Osteocyte (in vitro differentiated cells): ENCODE data around the gene BMP2K. TPM values are rescaled to one million over a fixed set of nuclear protein-coding genes. Genes with fewer than 3 reads are reported as not detected.
A peak's percentile ranks its signal among the peaks of the same experiment; 100 is the strongest.
"Not testable (repeated sequence)": the region's sequence is repeated elsewhere in the genome, so short reads cannot be mapped to it uniquely, and the experiment has no call there.

ENCODE experiments used
- DNase-seq: peaks from one replicate; pipeline ENCODE4 v3.0.0; 2021; ENCODE audit warnings: mixed read lengths; ENCODE audit not compliant: unreplicated experiment; ENCODE audit errors: extremely low spot score
- H3K27ac Mint-ChIP-seq: one replicate; pipeline ENCODE4 v1.8.0; 2021; ENCODE audit warnings: mild to moderate bottlenecking, mixed read lengths; ENCODE audit not compliant: unreplicated experiment
- H3K27me3 Mint-ChIP-seq: one replicate; pipeline ENCODE4 v1.8.0; 2021; ENCODE audit warnings: mixed read lengths; ENCODE audit not compliant: unreplicated experiment
- H3K36me3 Mint-ChIP-seq: one replicate; pipeline ENCODE4 v1.8.0; 2021; ENCODE audit warnings: mixed read lengths; ENCODE audit not compliant: unreplicated experiment
- H3K4me1 Mint-ChIP-seq: one replicate; pipeline ENCODE4 v1.8.0; 2021; ENCODE audit warnings: mixed read lengths; ENCODE audit not compliant: unreplicated experiment
- H3K4me3 Mint-ChIP-seq: one replicate; pipeline ENCODE4 v1.8.0; 2021; ENCODE audit warnings: mild to moderate bottlenecking, moderate library complexity, mixed read lengths; ENCODE audit not compliant: unreplicated experiment
- H3K9me3 Mint-ChIP-seq: one replicate; pipeline ENCODE4 v1.8.0; 2021; ENCODE audit warnings: mixed read lengths; ENCODE audit not compliant: unreplicated experiment
- total RNA-seq: library from RNA; stranded (reverse); gene quantifications from 2 replicates; pipeline ENCODE4 v1.2.1, GENCODE V29; 2021
- TF ChIP-seq, protein P1 (sequence below): fragments of 200-600 bp; sonication (generic); IDR thresholded peaks from 2 replicates; pipeline ENCODE4 v1.5.0; 2021; ENCODE audit warnings: antibody characterized with exemption, mild to moderate bottlenecking, moderate library complexity

BMP2K gene
- total RNA-seq, 1 donor from 2014 or later = 19.5 TPM

DNA sequence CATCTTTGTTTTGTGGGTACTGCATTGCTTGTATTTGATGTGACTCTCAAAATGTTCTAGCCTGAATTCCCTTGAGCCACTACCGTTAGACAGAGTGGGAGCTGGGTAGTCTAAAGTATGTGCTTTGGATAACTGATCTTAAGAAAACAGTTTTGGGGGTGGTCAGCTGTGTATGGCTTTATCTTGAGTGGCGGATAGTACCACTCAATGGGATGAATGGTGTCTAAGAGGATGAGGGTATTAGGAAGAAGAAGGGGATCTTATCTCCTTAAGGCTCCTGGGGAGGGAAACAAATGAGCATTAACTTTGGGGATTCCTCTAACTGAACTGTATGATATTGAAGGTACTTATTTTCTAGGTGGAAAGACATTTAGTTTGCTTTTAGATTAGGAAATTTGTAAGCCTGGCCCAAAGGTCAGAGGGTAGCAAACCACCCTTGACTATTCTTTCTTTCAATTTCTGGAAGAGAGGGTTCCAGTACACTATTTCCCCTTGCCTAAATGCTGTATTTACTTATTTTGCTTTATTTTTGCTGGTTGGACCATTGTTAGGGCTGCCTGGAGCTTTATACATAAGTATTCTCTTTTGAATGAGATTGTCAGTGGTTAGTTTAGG lies 11.3 kb downstream of the BMP2K start:
- Mint-ChIP-seq H3K9me3 (no peaks in the 10 kb centered on the region), H3K27me3 (no peaks in the 10 kb centered on the region), H3K4me3 (no peak overlapping the region), H3K4me1 (peaks cover 25% of the 10 kb centered on the region), H3K27ac (peak overlapping the region; percentile 65), H3K36me3 (no peaks in the 10 kb centered on the region)
- TF ChIP-seq, protein P1, sequence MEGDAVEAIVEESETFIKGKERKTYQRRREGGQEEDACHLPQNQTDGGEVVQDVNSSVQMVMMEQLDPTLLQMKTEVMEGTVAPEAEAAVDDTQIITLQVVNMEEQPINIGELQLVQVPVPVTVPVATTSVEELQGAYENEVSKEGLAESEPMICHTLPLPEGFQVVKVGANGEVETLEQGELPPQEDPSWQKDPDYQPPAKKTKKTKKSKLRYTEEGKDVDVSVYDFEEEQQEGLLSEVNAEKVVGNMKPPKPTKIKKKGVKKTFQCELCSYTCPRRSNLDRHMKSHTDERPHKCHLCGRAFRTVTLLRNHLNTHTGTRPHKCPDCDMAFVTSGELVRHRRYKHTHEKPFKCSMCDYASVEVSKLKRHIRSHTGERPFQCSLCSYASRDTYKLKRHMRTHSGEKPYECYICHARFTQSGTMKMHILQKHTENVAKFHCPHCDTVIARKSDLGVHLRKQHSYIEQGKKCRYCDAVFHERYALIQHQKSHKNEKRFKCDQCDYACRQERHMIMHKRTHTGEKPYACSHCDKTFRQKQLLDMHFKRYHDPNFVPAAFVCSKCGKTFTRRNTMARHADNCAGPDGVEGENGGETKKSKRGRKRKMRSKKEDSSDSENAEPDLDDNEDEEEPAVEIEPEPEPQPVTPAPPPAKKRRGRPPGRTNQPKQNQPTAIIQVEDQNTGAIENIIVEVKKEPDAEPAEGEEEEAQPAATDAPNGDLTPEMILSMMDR = no peak
- no peak for DNase-seq

DNA sequence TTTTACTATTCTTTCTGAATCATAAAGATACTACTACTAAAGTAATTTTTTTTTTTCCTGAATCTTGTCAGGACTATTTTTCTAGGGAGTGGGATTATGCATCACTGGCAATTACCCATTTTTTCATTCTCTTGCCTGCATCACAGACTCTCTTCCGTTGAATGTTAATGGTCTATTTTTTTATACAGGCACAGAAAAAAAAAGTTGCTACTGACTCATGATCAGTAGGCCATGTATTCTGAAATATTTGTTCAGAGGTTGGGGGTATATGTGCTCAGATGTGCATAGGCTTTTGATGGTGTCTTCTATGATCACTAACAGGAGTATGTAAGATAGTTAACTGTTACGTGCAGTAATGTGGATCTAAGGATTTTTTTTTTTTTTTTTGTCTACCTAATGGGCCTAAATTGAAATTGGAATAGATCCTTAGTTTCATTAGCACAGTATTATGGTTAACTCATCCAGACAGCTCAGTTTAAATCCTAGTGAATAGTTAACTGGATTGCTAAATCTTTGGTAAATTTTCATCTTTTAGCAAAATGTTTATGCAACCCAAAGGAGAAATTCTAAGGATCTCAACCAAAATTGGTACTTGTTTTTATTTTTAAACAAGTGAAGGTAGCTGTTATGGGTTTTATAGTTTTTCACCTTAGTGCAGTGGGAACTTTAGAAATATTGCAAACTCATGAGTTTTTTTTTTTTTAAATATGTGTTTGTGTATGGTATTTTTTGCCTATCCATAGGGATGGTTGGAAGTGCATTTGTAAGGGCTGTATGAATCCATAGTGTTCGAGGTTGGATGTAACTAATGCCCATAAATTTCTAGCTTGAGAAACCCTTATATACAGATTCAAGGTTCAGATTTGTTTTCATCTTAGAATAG lies 12.1 kb downstream of the BMP2K start:
- TF ChIP-seq, protein P1 = no peak
- no peaks in the 10 kb centered on the region for H3K36me3 Mint-ChIP-seq
- H3K4me1 Mint-ChIP-seq = peaks cover 25% of the 10 kb centered on the region
- no peaks in the 10 kb centered on the region for H3K9me3 Mint-ChIP-seq
- H3K4me3 Mint-ChIP-seq = no peak overlapping the region
- DNase-seq = no peak
- H3K27ac Mint-ChIP-seq = peak overlapping the region; percentile 41
- H3K27me3 Mint-ChIP-seq = no peaks in the 10 kb centered on the region

DNA sequence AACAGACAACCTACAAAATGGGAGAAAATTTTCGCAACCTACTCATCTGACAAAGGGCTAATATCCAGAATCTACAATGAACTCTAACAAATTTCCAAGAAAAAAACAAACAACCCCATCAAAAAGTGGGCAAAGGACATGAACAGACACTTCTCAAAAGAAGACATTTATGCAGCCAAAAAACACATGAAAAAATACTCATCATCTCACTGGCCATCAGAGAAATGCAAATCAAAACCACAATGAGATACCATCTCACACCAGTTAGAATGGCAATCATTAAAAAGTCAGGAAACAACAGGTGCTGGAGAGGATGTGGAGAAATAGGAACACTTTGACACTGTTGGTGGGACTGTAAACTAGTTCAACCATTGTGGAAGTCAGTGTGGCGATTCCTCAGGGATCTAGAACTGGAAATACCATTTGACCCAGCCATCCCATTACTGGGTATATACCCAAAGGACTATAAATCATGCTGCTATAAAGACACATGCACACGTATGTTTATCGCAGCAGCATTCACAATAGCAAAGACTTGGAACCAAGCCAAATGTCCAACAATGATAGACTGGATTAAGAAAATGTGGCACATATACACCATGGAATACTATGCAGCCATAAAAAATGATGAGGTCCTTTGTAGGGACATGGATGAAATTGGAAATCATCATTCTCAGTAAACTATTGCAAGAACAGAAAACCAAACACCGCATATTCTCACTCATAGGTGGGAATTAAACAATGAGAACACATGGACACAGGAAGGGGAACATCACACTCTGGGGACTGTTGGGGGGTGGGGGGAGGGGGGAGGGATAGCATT lies 19.7 kb downstream of the BMP2K start:
- not testable (repeated sequence) for H3K27ac Mint-ChIP-seq, H3K4me3 Mint-ChIP-seq, H3K27me3 Mint-ChIP-seq, H3K4me1 Mint-ChIP-seq, DNase-seq, H3K9me3 Mint-ChIP-seq
- H3K36me3 Mint-ChIP-seq = peaks cover 13% of the 10 kb centered on the region

DNA sequence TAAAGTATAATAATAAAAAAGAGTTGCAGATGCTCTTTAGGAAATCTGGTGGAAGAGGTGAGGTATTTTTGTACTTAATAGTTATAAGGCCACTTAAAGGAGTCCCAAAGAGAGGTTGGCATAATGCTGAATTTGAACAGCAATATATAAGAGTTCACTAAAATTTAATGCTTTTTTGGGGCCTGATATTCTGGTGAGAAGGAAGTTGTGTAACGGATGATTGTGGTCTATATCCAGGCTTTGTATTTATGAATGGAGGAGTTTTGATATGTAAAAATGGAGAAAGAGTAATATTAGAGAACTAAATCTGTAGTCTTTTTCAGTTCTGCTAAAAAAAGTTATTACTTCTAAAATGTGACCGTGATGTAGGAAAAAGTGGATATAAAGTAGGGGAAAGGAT lies 20.4 kb downstream of the BMP2K start:
- H3K27ac Mint-ChIP-seq = no peak overlapping the region
- no peak overlapping the region for H3K4me3 Mint-ChIP-seq
- no peaks in the 10 kb centered on the region for H3K27me3 Mint-ChIP-seq
- peaks cover 3% of the 10 kb centered on the region for H3K9me3 Mint-ChIP-seq
- TF ChIP-seq, protein P1 = no peak
- H3K4me1 Mint-ChIP-seq = no peaks in the 10 kb centered on the region
- DNase-seq = no peak
- peaks cover 13% of the 10 kb centered on the region for H3K36me3 Mint-ChIP-seq

DNA sequence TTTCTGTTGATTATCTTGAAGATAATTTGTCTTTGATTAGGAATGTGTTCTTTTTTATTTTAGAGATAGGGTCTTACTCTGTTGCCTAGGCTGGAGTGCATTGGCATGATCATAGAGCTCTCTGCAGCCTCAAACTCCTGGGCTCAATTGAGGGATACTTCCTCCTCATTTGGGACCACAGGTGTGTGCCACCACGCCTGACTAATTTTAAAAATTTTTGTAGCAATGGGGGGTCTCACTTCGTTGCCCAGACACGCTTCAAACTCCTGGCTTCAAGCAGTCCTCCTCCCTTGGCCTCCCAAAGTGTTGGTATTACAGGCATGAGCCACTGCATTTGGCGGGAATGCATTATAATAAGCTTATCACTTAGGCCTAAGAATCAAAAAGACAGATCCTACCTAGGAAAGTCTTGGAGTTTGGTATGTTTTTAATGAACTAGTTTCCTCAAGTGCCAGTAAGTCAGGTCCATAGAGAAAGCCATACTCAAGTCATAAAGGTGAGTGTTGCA lies 21.7 kb downstream of the BMP2K start:
- no peak overlapping the region for H3K27ac Mint-ChIP-seq
- H3K4me3 Mint-ChIP-seq = no peak overlapping the region
- H3K27me3 Mint-ChIP-seq = no peaks in the 10 kb centered on the region
- H3K9me3 Mint-ChIP-seq = peaks cover 3% of the 10 kb centered on the region
- TF ChIP-seq, protein P1 = no peak
- no peaks in the 10 kb centered on the region for H3K4me1 Mint-ChIP-seq
- DNase-seq = no peak
- H3K36me3 Mint-ChIP-seq = peaks cover 13% of the 10 kb centered on the region
